ENCODE measurements around the gene ZFYVE9. TPM values are rescaled to one million over a fixed set of nuclear protein-coding genes. Genes with fewer than 3 reads are reported as not detected.
A peak's percentile ranks its signal among the peaks of the same experiment; 100 is the strongest.

Gene ZFYVE9
- total RNA-seq, 1 experiment from 2014 or later, result 28.4 TPM

DNA sequence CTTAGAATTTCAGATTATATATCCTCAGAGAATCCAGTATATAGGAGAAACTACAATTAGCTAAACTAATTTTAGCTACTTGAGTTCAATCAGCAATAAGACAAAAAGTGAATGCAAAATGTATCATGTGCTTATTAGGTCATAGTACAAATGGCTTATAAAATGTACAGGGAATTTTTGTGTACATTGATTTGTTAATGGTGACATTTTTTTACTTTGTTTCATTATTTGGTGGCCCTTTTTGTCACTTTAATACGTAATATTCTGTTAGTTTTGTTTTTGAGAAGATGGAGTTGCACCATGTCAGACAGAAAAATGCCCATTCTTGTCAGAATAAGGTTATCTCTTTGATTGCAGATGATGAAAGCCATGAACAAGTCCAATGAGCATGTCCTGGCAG lies 190.5 kb downstream of the ZFYVE9 start:
- Histone ChIP-seq H4K91ac (ENCODE audit: insufficient read length, low read depth, low read length) (no peak overlapping the region), H3K4me2 (ENCODE audit: insufficient read depth, insufficient read length, low read length) (no peak overlapping the region), H3K27ac (ENCODE audit: insufficient read length, low read depth, low read length) (no peak overlapping the region), H2BK20ac (ENCODE audit: low read depth, low read length, poor library complexity, severe bottlenecking) (no peak overlapping the region), H3K79me2 (ENCODE audit: insufficient read depth, low read length) (no peaks in the 10 kb centered on the region; the same call in 1 of the 2 replicates), H4K20me1 (ENCODE audit: control insufficient read depth, insufficient read depth, insufficient read length) (no peaks in the 10 kb centered on the region), H2AK5ac (ENCODE audit: insufficient read length, low read length) (no peak overlapping the region), H2BK15ac (ENCODE audit: low read depth, low read length) (no peak overlapping the region), H2BK12ac (ENCODE audit: insufficient read length, low read depth, low read length) (no peak overlapping the region), H3K9ac (ENCODE audit: extremely low read depth, insufficient read length, low read length) (no peak overlapping the region), H3K79me1 (ENCODE audit: insufficient read depth, low read depth, low read length, poor library complexity, severe bottlenecking) (no peaks in the 10 kb centered on the region), H4K8ac (replicated peaks; ENCODE audit: insufficient read length, low read depth, low read length) (no peak overlapping the region), H3K14ac (ENCODE audit: insufficient read depth, low read length) (no peak overlapping the region), H3T11ph (ENCODE audit: low read length) (no peak overlapping the region), H3K18ac (ENCODE audit: insufficient read length, low read depth, low read length) (no peak overlapping the region), H4K5ac (ENCODE audit: insufficient read length, low read depth, low read length) (no peak overlapping the region), H2BK5ac (ENCODE audit: insufficient read length, low read length) (no peak overlapping the region), H3K4me1 (ENCODE audit: insufficient read depth, low read length) (no peaks in the 10 kb centered on the region), H3K56ac (ENCODE audit: insufficient read length, low read depth, low read length) (no peak overlapping the region), H3K9me3 (ENCODE audit: control insufficient read depth, low read depth, low read length) (no peaks in the 10 kb centered on the region), H3K23me2 (ENCODE audit: insufficient read length, low read depth, low read length, poor library complexity, severe bottlenecking) (no peaks in the 10 kb centered on the region), H3K27me3 (ENCODE audit: insufficient read depth, low read length) (no peaks in the 10 kb centered on the region), H2AFZ (ENCODE audit: low read length) (no peak overlapping the region), H3K4ac (ENCODE audit: low read depth, low read length) (no peak overlapping the region), H3K23ac (ENCODE audit: insufficient read length, low read depth, low read length) (no peak overlapping the region), H2BK120ac (ENCODE audit: low read depth, low read length, poor library complexity, severe bottlenecking) (no peak overlapping the region)
- no CpG with 5 or more reads among the region's 1 CpG for WGBS (ENCODE audit: extremely low coverage, insufficient read length, low lambda C conversion rate)
- Mint-ChIP-seq H3K4me1 (peaks cover 4 to 13% of the 10 kb centered on the region in 2 experiments), H3K27me3 (ENCODE audit: low read depth) (no peaks in the 10 kb centered on the region), H3K4me3 (no peak overlapping the region), H3K27ac (peak overlapping the region in 2 of 3 experiments; percentile 22 to 31; a peak in 2 of 7 replicates), H3K9me3 (no peaks in the 10 kb centered on the region), H3K36me3 (ENCODE audit: insufficient read depth in 1 of 3, low read depth in 3 of 3) (peaks cover 0 to 13% (median 12%) of the 10 kb centered on the region in 3 experiments; a peak in 4 of 7 replicates)
- TF ChIP-seq, protein P1, sequence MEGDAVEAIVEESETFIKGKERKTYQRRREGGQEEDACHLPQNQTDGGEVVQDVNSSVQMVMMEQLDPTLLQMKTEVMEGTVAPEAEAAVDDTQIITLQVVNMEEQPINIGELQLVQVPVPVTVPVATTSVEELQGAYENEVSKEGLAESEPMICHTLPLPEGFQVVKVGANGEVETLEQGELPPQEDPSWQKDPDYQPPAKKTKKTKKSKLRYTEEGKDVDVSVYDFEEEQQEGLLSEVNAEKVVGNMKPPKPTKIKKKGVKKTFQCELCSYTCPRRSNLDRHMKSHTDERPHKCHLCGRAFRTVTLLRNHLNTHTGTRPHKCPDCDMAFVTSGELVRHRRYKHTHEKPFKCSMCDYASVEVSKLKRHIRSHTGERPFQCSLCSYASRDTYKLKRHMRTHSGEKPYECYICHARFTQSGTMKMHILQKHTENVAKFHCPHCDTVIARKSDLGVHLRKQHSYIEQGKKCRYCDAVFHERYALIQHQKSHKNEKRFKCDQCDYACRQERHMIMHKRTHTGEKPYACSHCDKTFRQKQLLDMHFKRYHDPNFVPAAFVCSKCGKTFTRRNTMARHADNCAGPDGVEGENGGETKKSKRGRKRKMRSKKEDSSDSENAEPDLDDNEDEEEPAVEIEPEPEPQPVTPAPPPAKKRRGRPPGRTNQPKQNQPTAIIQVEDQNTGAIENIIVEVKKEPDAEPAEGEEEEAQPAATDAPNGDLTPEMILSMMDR (conservative IDR thresholded peaks at IDR 0.05), result no peak
- no peak for DNase-seq
